ENCODE results near the gene KRTAP5-10. TPM values are rescaled to one million over a fixed set of nuclear protein-coding genes. Genes with fewer than 3 reads are reported as not detected.

KRTAP5-10 gene
- total and polyA plus RNA-seq, 2 experiments from 2014 or later = not detected

DNA sequence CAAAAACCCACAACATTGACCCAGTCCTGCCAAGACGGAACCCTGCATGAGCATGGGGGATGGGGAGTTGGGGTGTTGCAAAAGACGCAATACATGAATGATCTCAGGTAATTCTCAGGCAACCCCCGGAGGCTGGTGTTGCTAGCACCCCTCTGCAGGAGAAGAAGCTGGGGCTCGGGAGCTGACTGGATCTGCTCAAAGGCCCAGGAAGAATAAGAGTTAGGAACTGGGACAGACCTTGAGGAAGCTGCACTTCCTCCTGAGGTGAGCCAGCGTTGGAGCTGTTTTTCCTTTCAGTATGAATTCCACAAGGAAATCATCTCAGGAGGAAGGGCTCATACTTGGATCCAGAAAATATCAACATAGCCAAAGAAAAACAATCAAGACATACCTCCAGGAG lies 17.2 kb upstream of the KRTAP5-10 start, which contains the start of gene KRTAP5-9:
KRTAP5-9 (plus strand) TSS at position 301 of the 400 bp plus-strand sequence. CDS start 238 bp downstream, outside the sequence.
- H3K27me3 ChIP-seq (replicated peaks; ENCODE audit: insufficient read depth) = peaks cover 5% of the 10 kb centered on the region; the same call in 1 of the 2 replicates
- H3K36me3 ChIP-seq (ENCODE audit: low read depth) = no peaks in the 10 kb centered on the region
- no peak within 1 kb of the TSS for H3K4me2 ChIP-seq (ENCODE audit: unreplicated experiment)
- no peaks in the 10 kb centered on the region for H3K4me1 ChIP-seq (ENCODE audit: insufficient read depth)
- in situ Hi-C loops (cut with MboI) = no loop called here
- no peak within 1 kb of the TSS for H2AFZ ChIP-seq
- H3F3A ChIP-seq (ENCODE audit: insufficient read depth) = no peaks in the 10 kb centered on the region
- H3K27ac ChIP-seq = no peak within 1 kb of the TSS
- H3K9me3 ChIP-seq (ENCODE audit: low read depth) = no peaks in the 10 kb centered on the region
- H3K9ac ChIP-seq = no peak within 1 kb of the TSS
- no peaks in the 10 kb centered on the region for H4K20me1 ChIP-seq (ENCODE audit: insufficient read depth)
- H3K9me2 ChIP-seq (ENCODE audit: insufficient read depth) = no peaks in the 10 kb centered on the region
- no peak for DNase-seq
- no peaks in the 10 kb centered on the region for H3K79me2 ChIP-seq (ENCODE audit: insufficient read depth)
- no peak for TF ChIP-seq EZH2phosphoT487 (IDR thresholded peaks at IDR 0.05; ENCODE audit: insufficient read depth, low read depth)
- no peak for TF ChIP-seq EZH2 (IDR thresholded peaks at IDR 0.05; ENCODE audit: insufficient read depth, poor library complexity, severe bottlenecking)
- WGBS, 2 experiments (ENCODE audit: low coverage in 1 of 2, low lambda C conversion rate in 2 of 2, missing lambda C conversion rate in 2 of 2) = 47 to 57% methylated on average over 5 of the region's 5 CpGs
- no peak within 1 kb of the TSS for H3K4me3 ChIP-seq

GRCh38 chr11:71548716-71549151 lies 16.6 kb upstream of the KRTAP5-10 start:
- H3K36me3 ChIP-seq (ENCODE audit: low read depth) = no peaks in the 10 kb centered on the region
- H3K9me3 ChIP-seq (ENCODE audit: low read depth) = no peaks in the 10 kb centered on the region
- no peak overlapping the region for H3K4me2 ChIP-seq (ENCODE audit: unreplicated experiment)
- no peak overlapping the region for H2AFZ ChIP-seq
- no peak overlapping the region for H3K9ac ChIP-seq
- TF ChIP-seq EZH2 (IDR thresholded peaks at IDR 0.05; ENCODE audit: insufficient read depth, poor library complexity, severe bottlenecking) = no peak
- TF ChIP-seq EZH2phosphoT487 (IDR thresholded peaks at IDR 0.05; ENCODE audit: insufficient read depth, low read depth) = no peak
- H3K4me1 ChIP-seq (ENCODE audit: insufficient read depth) = no peaks in the 10 kb centered on the region
- in situ Hi-C loops (cut with MboI) = no loop called here
- 0 out of 2 replicates have a peak, but pooled peaks cover 5% of the 10 kb centered on the region for H3K27me3 ChIP-seq (replicated peaks; ENCODE audit: insufficient read depth)
- no peak for DNase-seq
- WGBS, 2 experiments (ENCODE audit: low coverage in 1 of 2, low lambda C conversion rate in 2 of 2, missing lambda C conversion rate in 2 of 2) = 28 to 31% methylated on average over 3 to 5 of the region's 5 CpGs
- no peaks in the 10 kb centered on the region for H4K20me1 ChIP-seq (ENCODE audit: insufficient read depth)
- H3K27ac ChIP-seq = no peak overlapping the region
- no peaks in the 10 kb centered on the region for H3K79me2 ChIP-seq (ENCODE audit: insufficient read depth)
- H3F3A ChIP-seq (ENCODE audit: insufficient read depth) = no peaks in the 10 kb centered on the region
- no peaks in the 10 kb centered on the region for H3K9me2 ChIP-seq (ENCODE audit: insufficient read depth)
- no peak overlapping the region for H3K4me3 ChIP-seq

GRCh38 chr11:71551711-71552110 lies 13.7 kb upstream of the KRTAP5-10 start:
- H3K9ac ChIP-seq = no peak overlapping the region
- no peak overlapping the region for H3K4me3 ChIP-seq
- no peaks in the 10 kb centered on the region for H3K9me3 ChIP-seq (ENCODE audit: low read depth)
- H4K20me1 ChIP-seq (ENCODE audit: insufficient read depth) = no peaks in the 10 kb centered on the region
- no peaks in the 10 kb centered on the region for H3K36me3 ChIP-seq (ENCODE audit: low read depth)
- no peak overlapping the region for H2AFZ ChIP-seq
- DNase-seq = no peak
- no peak overlapping the region for H3K27ac ChIP-seq
- no peaks in the 10 kb centered on the region for H3F3A ChIP-seq (ENCODE audit: insufficient read depth)
- in situ Hi-C loops (cut with MboI) = no loop called here
- H3K4me1 ChIP-seq (ENCODE audit: insufficient read depth) = no peaks in the 10 kb centered on the region
- 49 to 63% methylated on average over 1 of the region's 1 CpG for WGBS, 2 experiments (ENCODE audit: low coverage in 1 of 2, low lambda C conversion rate in 2 of 2, missing lambda C conversion rate in 2 of 2)
- H3K4me2 ChIP-seq (ENCODE audit: unreplicated experiment) = no peak overlapping the region
- no peaks in the 10 kb centered on the region for H3K27me3 ChIP-seq (replicated peaks; ENCODE audit: insufficient read depth)
- TF ChIP-seq EZH2phosphoT487 (IDR thresholded peaks at IDR 0.05; ENCODE audit: insufficient read depth, low read depth) (no peak), EZH2 (IDR thresholded peaks at IDR 0.05; ENCODE audit: insufficient read depth, poor library complexity, severe bottlenecking) (no peak)
- no peaks in the 10 kb centered on the region for H3K9me2 ChIP-seq (ENCODE audit: insufficient read depth)
- H3K79me2 ChIP-seq (ENCODE audit: insufficient read depth) = no peaks in the 10 kb centered on the region

DNA sequence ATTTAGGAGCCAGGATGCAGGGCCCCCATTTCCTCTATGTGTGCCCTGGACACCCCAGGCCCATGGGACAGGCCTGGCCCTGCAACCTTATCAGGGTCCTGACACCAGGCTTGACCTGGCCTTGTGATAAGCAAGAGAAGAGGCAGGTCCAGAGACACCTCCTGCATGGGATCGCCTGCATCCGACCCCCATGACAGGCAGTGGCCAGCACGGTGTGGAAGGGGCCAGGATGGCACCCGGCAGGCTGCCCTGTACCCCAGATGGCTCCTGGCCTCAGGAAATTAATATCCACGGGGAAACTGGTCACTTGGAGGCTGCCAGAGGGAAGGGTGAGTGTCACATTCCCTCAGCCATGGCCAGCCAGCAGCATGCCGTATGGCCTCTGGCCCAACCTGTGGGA lies 10.4 kb upstream of the KRTAP5-10 start:
- H2AFZ ChIP-seq = no peak overlapping the region
- H3K27me3 ChIP-seq (replicated peaks; ENCODE audit: insufficient read depth) = no peaks in the 10 kb centered on the region
- TF ChIP-seq EZH2phosphoT487 (IDR thresholded peaks at IDR 0.05; ENCODE audit: insufficient read depth, low read depth) = no peak
- no peak for TF ChIP-seq EZH2 (IDR thresholded peaks at IDR 0.05; ENCODE audit: insufficient read depth, poor library complexity, severe bottlenecking)
- no peaks in the 10 kb centered on the region for H3K4me1 ChIP-seq (ENCODE audit: insufficient read depth)
- no peak overlapping the region for H3K4me3 ChIP-seq
- H3K9me2 ChIP-seq (ENCODE audit: insufficient read depth) = no peaks in the 10 kb centered on the region
- H3K9ac ChIP-seq = no peak overlapping the region
- H3K79me2 ChIP-seq (ENCODE audit: insufficient read depth) = no peaks in the 10 kb centered on the region
- H3K27ac ChIP-seq = no peak overlapping the region
- H3K4me2 ChIP-seq (ENCODE audit: unreplicated experiment) = no peak overlapping the region
- H4K20me1 ChIP-seq (ENCODE audit: insufficient read depth) = no peaks in the 10 kb centered on the region
- no peaks in the 10 kb centered on the region for H3K9me3 ChIP-seq (ENCODE audit: low read depth)
- 39 to 49% methylated on average over 6 of the region's 6 CpGs for WGBS, 2 experiments (ENCODE audit: low coverage in 1 of 2, low lambda C conversion rate in 2 of 2, missing lambda C conversion rate in 2 of 2)
- no peaks in the 10 kb centered on the region for H3F3A ChIP-seq (ENCODE audit: insufficient read depth)
- H3K36me3 ChIP-seq (ENCODE audit: low read depth) = no peaks in the 10 kb centered on the region
- in situ Hi-C loops (cut with MboI) = no loop called here
- no peak for DNase-seq

DNA sequence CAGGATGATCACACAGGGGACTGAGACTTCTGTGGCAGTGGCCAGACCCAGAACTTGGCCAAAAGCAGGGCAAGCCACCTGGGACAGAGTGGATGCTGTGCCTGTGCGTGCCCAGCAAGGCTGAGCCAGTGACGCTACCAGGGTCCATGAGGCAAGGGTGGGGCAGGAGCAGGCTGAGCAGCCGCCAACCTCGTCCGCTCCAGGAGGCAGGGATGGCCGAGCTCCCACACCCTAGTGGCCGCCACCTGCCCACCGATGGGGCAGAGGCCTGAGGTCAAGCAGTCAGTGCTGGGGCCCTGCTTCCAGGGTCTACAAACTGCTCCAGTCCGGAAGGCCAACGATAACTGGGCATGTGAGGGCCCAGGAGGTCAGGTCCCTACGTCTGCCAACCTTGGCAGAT lies 9.9 kb upstream of the KRTAP5-10 start:
- no peaks in the 10 kb centered on the region for H3K9me3 ChIP-seq (ENCODE audit: low read depth)
- no peak for DNase-seq
- H3K79me2 ChIP-seq (ENCODE audit: insufficient read depth) = no peaks in the 10 kb centered on the region
- no peak overlapping the region for H2AFZ ChIP-seq
- TF ChIP-seq EZH2phosphoT487 (IDR thresholded peaks at IDR 0.05; ENCODE audit: insufficient read depth, low read depth) (no peak), EZH2 (IDR thresholded peaks at IDR 0.05; ENCODE audit: insufficient read depth, poor library complexity, severe bottlenecking) (no peak)
- H3K9ac ChIP-seq = no peak overlapping the region
- H4K20me1 ChIP-seq (ENCODE audit: insufficient read depth) = no peaks in the 10 kb centered on the region
- 52 to 65% methylated on average over 6 to 11 of the region's 11 CpGs for WGBS, 2 experiments (ENCODE audit: low coverage in 1 of 2, low lambda C conversion rate in 2 of 2, missing lambda C conversion rate in 2 of 2)
- no peak overlapping the region for H3K4me2 ChIP-seq (ENCODE audit: unreplicated experiment)
- in situ Hi-C loops (cut with MboI) = no loop called here
- no peaks in the 10 kb centered on the region for H3K36me3 ChIP-seq (ENCODE audit: low read depth)
- no peaks in the 10 kb centered on the region for H3K9me2 ChIP-seq (ENCODE audit: insufficient read depth)
- no peak overlapping the region for H3K27ac ChIP-seq
- no peak overlapping the region for H3K4me3 ChIP-seq
- H3K4me1 ChIP-seq (ENCODE audit: insufficient read depth) = no peaks in the 10 kb centered on the region
- no peaks in the 10 kb centered on the region for H3F3A ChIP-seq (ENCODE audit: insufficient read depth)
- H3K27me3 ChIP-seq (replicated peaks; ENCODE audit: insufficient read depth) = no peaks in the 10 kb centered on the region
